Measurements from ENCODE around the gene C1orf198. TPM values are rescaled to one million over a fixed set of nuclear protein-coding genes. Genes with fewer than 3 reads are reported as not detected.

Gene C1orf198
- total and polyA plus RNA-seq, 2 of the 8 experiments (the other 6 are each of a cell fraction or from before 2014, with no cell fraction given), result 30.6 to 45.0 TPM

DNA sequence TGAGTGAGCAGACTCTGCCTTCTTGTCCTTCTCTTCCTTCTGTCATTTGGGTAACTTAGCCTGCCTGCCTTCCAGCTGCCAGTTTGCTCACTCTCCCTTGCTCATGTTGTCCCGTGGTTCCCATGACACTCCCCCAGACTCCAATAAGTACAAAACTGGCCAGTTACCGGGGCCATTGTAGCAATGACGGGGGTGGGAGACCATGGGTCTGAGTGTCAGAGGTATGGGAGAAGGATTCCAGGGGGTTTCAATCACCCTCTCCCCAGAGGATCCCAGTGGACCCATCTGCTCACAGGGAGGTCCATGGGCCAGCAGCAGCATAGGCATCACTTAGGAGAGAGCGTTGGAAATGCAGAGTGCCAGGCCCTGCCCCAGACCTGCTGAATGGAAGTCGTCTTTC, 69.8 kb downstream of the C1orf198 start:
- no peak overlapping the region for H3K4ac ChIP-seq (replicated peaks; ENCODE audit: insufficient read length, low read depth, low read length)
- H2BK20ac ChIP-seq (ENCODE audit: low read length), result no peak overlapping the region
- ChIA-PET POLR2A (ENCODE audit: partially characterized antibody) (interaction anchor here (1.3 kb wide), 1 partner anchor 68 kb away, joined by 3 read pairs; no protein-coding TSS in a partner anchor), CTCF (ENCODE audit: partially characterized antibody) (interaction anchor here (0.6 to 4.4 kb wide), 35 partner anchors 9 to 417 kb away, joined by 3 to 27 read pairs (median 4); no protein-coding TSS in a partner anchor)
- no peak overlapping the region for H3K14ac ChIP-seq (ENCODE audit: insufficient read length)
- no peak overlapping the region for H2AK5ac ChIP-seq (ENCODE audit: low read depth, low read length)
- H4K5ac ChIP-seq (ENCODE audit: insufficient read length, low read depth, low read length), result no peak overlapping the region
- H3K36me3 ChIP-seq (ENCODE audit: control insufficient read depth in 2 of 4, insufficient read depth in 4 of 4, low read length in 3 of 4), result no peaks in the 10 kb centered on the region
- no peak overlapping the region for H2BK15ac ChIP-seq (ENCODE audit: low read length)
- H3K9me3 ChIP-seq (ENCODE audit: insufficient read depth in 2 of 2, low read depth in 1 of 2, low read length in 1 of 2), result no peaks in the 10 kb centered on the region
- no peak overlapping the region for H3K4me3 ChIP-seq (ENCODE audit: extremely low read depth in 1 of 4, insufficient read depth in 2 of 4, low read depth in 3 of 4, low read length in 4 of 4)
- no peaks in the 10 kb centered on the region for H3K23me2 ChIP-seq (ENCODE audit: low read depth, low read length)
- no peak overlapping the region for H3K56ac ChIP-seq (replicated peaks; ENCODE audit: insufficient read length, low read depth, low read length)
- H4K91ac ChIP-seq (replicated peaks; ENCODE audit: insufficient read length, low read length), result no peak overlapping the region
- H3K4me1 ChIP-seq (replicated peaks in 1 of 4; ENCODE audit: control insufficient read depth in 3 of 4, insufficient read depth in 4 of 4, low read length in 3 of 4), result 0 out of 7 replicates have a peak, but pooled peaks cover 0 to 2% (median 0%) of the 10 kb centered on the region in 4 experiments
- no peak overlapping the region for H3K27ac ChIP-seq (ENCODE audit: low read depth, low read length)
- no peaks in the 10 kb centered on the region; a peak in 3 of 7 replicates for H3K27me3 ChIP-seq (replicated peaks in 1 of 4; ENCODE audit: control insufficient read depth in 3 of 4, extremely low read depth in 1 of 4, insufficient read depth in 3 of 4, low read length in 3 of 4)
- no peak overlapping the region for H3K4me2 ChIP-seq (ENCODE audit: insufficient read depth in 1 of 2, low read depth in 2 of 2, low read length in 2 of 2)
- no peak overlapping the region for H3K18ac ChIP-seq (ENCODE audit: extremely low read depth, low read length)
- DNase-seq (ENCODE audit: low read depth in 1 of 2, low spot score in 2 of 2) (peak in 1 of 2 experiments; percentile 10), FAIRE-seq (no peak)
- H4K8ac ChIP-seq (ENCODE audit: extremely low read depth, insufficient read depth, low read length), result no peak overlapping the region; the same call in 1 of the 2 replicates
- H4K20me1 ChIP-seq (replicated peaks in 1 of 2; ENCODE audit: control insufficient read depth in 1 of 2, insufficient read depth in 2 of 2, low read length in 2 of 2), result peaks cover 0 to 1% of the 10 kb centered on the region in 2 experiments
- H3K9ac ChIP-seq (replicated peaks in 1 of 4; ENCODE audit: extremely low read depth in 1 of 4, low read depth in 3 of 4, low read length in 3 of 4), result no peak overlapping the region
- H3K23ac ChIP-seq (ENCODE audit: insufficient read length), result no peak overlapping the region
- no peak overlapping the region for H2AFZ ChIP-seq (ENCODE audit: low read length)
- no peaks in the 10 kb centered on the region for H3K79me2 ChIP-seq (ENCODE audit: control insufficient read depth in 1 of 2, insufficient read depth in 2 of 2, low read length in 2 of 2)
- H2BK12ac ChIP-seq (ENCODE audit: low read depth, low read length), result no peak overlapping the region
- H2BK120ac ChIP-seq (replicated peaks; ENCODE audit: low read depth, low read length), result no peak overlapping the region
- 77% methylated on average over 5 of the region's 5 CpGs; no CpG with 5 or more reads in 1 of the 2 experiments for WGBS, 2 experiments (ENCODE audit: extremely low coverage in 1 of 2, insufficient coverage in 1 of 2, insufficient read length in 1 of 2, insufficient replicate concordance in 2 of 2, low coverage in 1 of 2, low lambda C conversion rate in 2 of 2, missing lambda C conversion rate in 1 of 2)
- no peak overlapping the region for H2BK5ac ChIP-seq (ENCODE audit: low read depth, low read length)
- no peaks in the 10 kb centered on the region for H3K79me1 ChIP-seq (ENCODE audit: low read depth, low read length)
- no peak for TF ChIP-seq EZH2 (IDR thresholded peaks at IDR 0.05; ENCODE audit: low read depth, low read length, severe bottlenecking)
- TF ChIP-seq POU5F1 (IDR thresholded peaks at IDR 0.05; ENCODE audit: low read depth, low read length), result no peak
- TF ChIP-seq FOSL1 (IDR thresholded peaks at IDR 0.05; ENCODE audit: insufficient read depth, low read depth, low read length), result no peak
- TF ChIP-seq JUND (IDR thresholded peaks at IDR 0.05; ENCODE audit: low read length), result no peak
- no peak for TF ChIP-seq EP300 (IDR thresholded peaks at IDR 0.05; ENCODE audit: borderline replicate concordance in 1 of 2, low read depth in 2 of 2, low read length in 2 of 2)
- no peak for TF ChIP-seq EGR1 (IDR thresholded peaks at IDR 0.05; ENCODE audit: borderline replicate concordance, low read depth, low read length)
- no peak for TF ChIP-seq GTF2F1 (IDR thresholded peaks at IDR 0.05; ENCODE audit: borderline replicate concordance, low read depth, low read length)
- TF ChIP-seq SP2 (IDR thresholded peaks at IDR 0.05; ENCODE audit: low read length), result no peak
- no peak for TF ChIP-seq HDAC2 (IDR thresholded peaks at IDR 0.05; ENCODE audit: borderline replicate concordance in 1 of 2, low read depth in 2 of 2, low read length in 2 of 2)
- no peak for TF ChIP-seq BCL11A (IDR thresholded peaks at IDR 0.05; ENCODE audit: low read depth in 2 of 2, low read length in 2 of 2)
- no peak for TF ChIP-seq SAP30 (IDR thresholded peaks at IDR 0.05; ENCODE audit: insufficient read depth, insufficient replicate concordance, low read length)
- no peak for TF ChIP-seq SRF (IDR thresholded peaks at IDR 0.05; ENCODE audit: low read depth, low read length)
- TF ChIP-seq CEBPB (IDR thresholded peaks at IDR 0.05; ENCODE audit: low read depth, low read length), result no peak
